ENCODE data around the gene MAZ. TPM values are rescaled to one million over a fixed set of nuclear protein-coding genes. Genes with fewer than 3 reads are reported as not detected.
A peak's percentile ranks its signal among the peaks of the same experiment; 100 is the strongest.

MAZ gene
- total RNA-seq, 6 experiments from 2014 or later = 42.9 to 106 (median 60.7) TPM

DNA sequence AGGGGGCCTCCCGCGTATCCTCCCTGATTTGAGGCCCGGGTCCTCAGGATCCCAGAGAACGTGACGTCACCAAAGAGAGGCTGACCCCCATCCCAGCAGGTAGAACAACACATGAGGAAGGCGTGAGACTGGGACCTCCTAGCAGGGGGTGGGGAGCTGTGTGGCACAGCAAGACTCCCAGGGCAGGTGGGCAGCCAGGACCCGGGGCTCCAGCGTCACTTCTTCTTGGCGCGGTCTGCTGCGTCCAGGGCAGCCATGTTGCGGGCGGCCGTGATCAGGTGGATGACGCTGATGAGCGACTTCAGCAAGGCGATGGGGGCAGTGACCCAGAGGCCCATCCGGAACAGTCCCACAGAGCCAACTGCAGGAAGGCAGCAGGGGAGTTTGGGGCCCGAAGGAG lies 52.6 kb downstream of the MAZ start:
- no CpG with 5 or more reads among the region's 19 CpGs for WGBS (ENCODE audit: insufficient coverage, low coverage, low lambda C conversion rate, missing lambda C conversion rate)
- no peak for DNase-seq
- H3K27me3 ChIP-seq = no peaks in the 10 kb centered on the region
- peak overlapping the region in 1 of 3 donors; percentile 29 for H3K27ac ChIP-seq
- H3K4me1 ChIP-seq = peaks cover 0 to 31% (median 12%) of the 10 kb centered on the region in 4 donors
- H3K9me3 ChIP-seq = no peaks in the 10 kb centered on the region
- intact Hi-C loops (cut with DNase I) = no loop called here
- peaks cover 4 to 12% (median 12%) of the 10 kb centered on the region in 4 donors for H3K36me3 ChIP-seq
- no peak overlapping the region for H3K4me3 ChIP-seq
- TF ChIP-seq POLR2A (IDR thresholded peaks at IDR 0.05) = no peak
- no peak for TF ChIP-seq CTCF (IDR thresholded peaks at IDR 0.05)
- ATAC-seq = no peak

DNA sequence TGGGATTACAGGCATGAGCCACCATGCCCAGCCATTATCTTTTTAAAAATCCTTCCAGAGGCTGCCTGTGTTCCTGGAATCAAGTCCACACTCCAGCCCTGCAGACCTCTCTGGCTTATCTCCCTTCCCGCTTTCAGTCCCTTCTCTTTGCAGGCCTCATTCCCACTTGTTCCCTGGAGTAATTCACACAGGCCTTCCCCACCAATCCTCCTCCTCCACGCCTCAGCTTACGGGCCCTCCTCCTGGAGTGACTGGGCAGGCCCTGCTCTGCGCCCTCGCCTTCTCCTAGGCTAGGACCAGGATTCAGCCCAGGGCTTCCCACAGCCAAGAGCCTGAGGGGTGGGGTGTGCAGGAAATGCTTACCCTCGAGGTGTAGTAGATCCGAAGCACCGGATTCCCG lies 53.9 kb downstream of the MAZ start:
- intact Hi-C loops (cut with DNase I) = no loop called here
- WGBS (ENCODE audit: insufficient coverage, low coverage, low lambda C conversion rate, missing lambda C conversion rate) = 87% methylated on average over 9 of the region's 9 CpGs

More for the DNA sequence above, 53.9 kb downstream of the MAZ start:
- ATAC-seq (no peak), DNase-seq (no peak)
- TF ChIP-seq POLR2A (IDR thresholded peaks at IDR 0.05) (no peak), CTCF (IDR thresholded peaks at IDR 0.05) (no peak)
- peaks cover 4 to 12% (median 12%) of the 10 kb centered on the region in 4 donors for H3K36me3 ChIP-seq
- H3K9me3 ChIP-seq = no peaks in the 10 kb centered on the region
- H3K4me1 ChIP-seq = peaks cover 0 to 31% (median 12%) of the 10 kb centered on the region in 4 donors
- H3K27me3 ChIP-seq = no peaks in the 10 kb centered on the region
- peak overlapping the region in 2 of 3 donors; percentile 99 to 100 for H3K27ac ChIP-seq
- no peak overlapping the region for H3K4me3 ChIP-seq

Small RNA genes lying within 50 kb of the gene (small RNA-seq; reads per million reads assigned to genes)
- gene AC009133.6 (0 reads per million in 2 experiments), gene AC120114.4 (0 reads per million in 2 experiments)

Other genes with a start within 250 kb of the MAZ start
- gene SPN, start 143.3 kb upstream of the MAZ start, total RNA-seq = 1 to 10 TPM in 4 of 6 experiments, under 1 TPM in 2; 0.60 to 3.3 (median 1.4) TPM
- gene QPRT, start 127.3 kb upstream of the MAZ start, total RNA-seq = 100 to 1,000 TPM in 5 of 6 experiments, 10 to 100 TPM in 1; 95.2 to 154 (median 128) TPM
- 1 to 10 TPM in 1 of 6 experiments, under 1 TPM in 5; 0.40 to 1.2 (median 0.66) TPM for gene C16orf54, start 60.5 kb upstream of the MAZ start, total RNA-seq
- 1 to 10 TPM in 4 of 6 experiments, under 1 TPM in 2; 0.06 to 3.1 (median 1.1) TPM for gene ZG16, start 28.3 kb upstream of the MAZ start, total RNA-seq
- gene KIF22, start 15.8 kb upstream of the MAZ start, total RNA-seq = 10 to 100 TPM in 5 of 6 experiments, 1 to 10 TPM in 1; 9.8 to 27.1 (median 24.7) TPM
- under 1 TPM in 4 of 6 experiments, not detected in 2; 0.15 to 0.98 (median 0.51) TPM for gene PRRT2, start 5.7 kb downstream of the MAZ start, total RNA-seq
- 10 to 100 TPM in 5 of 6 experiments, 1 to 10 TPM in 1; 8.5 to 26.1 (median 11.5) TPM for gene PAGR1, start 9.6 kb downstream of the MAZ start, total RNA-seq
- gene MVP, start 13.9 kb downstream of the MAZ start, total RNA-seq = 100 to 1,000 TPM in 2 of 6 experiments, 10 to 100 TPM in 4; 37.4 to 112 (median 77.8) TPM
- gene CDIPT, start 56.7 kb downstream of the MAZ start, total RNA-seq = 10 to 100 TPM; 35.1 to 96.6 (median 58.2) TPM
- gene SEZ6L2, start 93.0 kb downstream of the MAZ start, total RNA-seq = under 1 TPM; 0.15 to 0.56 (median 0.32) TPM
- gene ASPHD1, start 94.0 kb downstream of the MAZ start, total RNA-seq = under 1 TPM in 2 of 6 experiments, not detected in 4; 0.38 to 0.50 TPM
- 10 to 100 TPM in 1 of 6 experiments, 1 to 10 TPM in 5; 5.4 to 13.5 (median 7.2) TPM for gene KCTD13, start 119.7 kb downstream of the MAZ start, total RNA-seq
- 10 to 100 TPM; 49.9 to 75.9 (median 57.1) TPM for gene TMEM219, start 155.6 kb downstream of the MAZ start, total RNA-seq
- gene TAOK2, start 167.3 kb downstream of the MAZ start, total RNA-seq = 10 to 100 TPM; 15.8 to 19.6 (median 17.2) TPM
- 10 to 100 TPM in 2 of 6 experiments, 1 to 10 TPM in 4; 5.2 to 12.9 (median 9.0) TPM for gene HIRIP3, start 189.1 kb downstream of the MAZ start, total RNA-seq
- 10 to 100 TPM; 22.3 to 45.8 (median 33.2) TPM for gene INO80E, start 189.7 kb downstream of the MAZ start, total RNA-seq
- under 1 TPM in 3 of 6 experiments, not detected in 3; 0.16 to 0.66 (median 0.33) TPM for gene DOC2A, start 204.5 kb downstream of the MAZ start, total RNA-seq
- gene C16orf92, start 216.7 kb downstream of the MAZ start, total RNA-seq = not detected
- not detected for gene TLCD3B, start 224.7 kb downstream of the MAZ start, total RNA-seq

Data from right lobe of liver (tissue), 6 donors.